Liver (tissue), 9 donors: ENCODE measurements around the gene ADAMTS15. TPM values are rescaled to one million over a fixed set of nuclear protein-coding genes. Genes with fewer than 3 reads are reported as not detected.

Experiments used
- DNase-seq: peaks from one replicate; pipeline ENCODE4 v3.0.0-alpha.2; 2017; ENCODE audit warnings: low spot score
- H3K27ac ChIP-seq, 2 donors: one replicate each; pipeline ENCODE4 v1.7.0; 2013; ENCODE audit warnings: inconsistent platforms in 2 of 2, low read length in 2 of 2, control low read depth in 1 of 2, low read depth in 1 of 2, mild to moderate bottlenecking in 1 of 2
- H3K27me3 ChIP-seq, 4 donors: one replicate each; pipeline versions ENCODE4 v1.6.1 to v1.7.0; 2013; ENCODE audit warnings: low read length in 3 of 4, inconsistent platforms in 1 of 4, mild to moderate bottlenecking in 1 of 4, moderate library complexity in 1 of 4; ENCODE audit not compliant: control insufficient read depth in 4 of 4, insufficient read depth in 4 of 4
- H3K36me3 ChIP-seq, 4 donors: one replicate each; pipeline versions ENCODE4 v1.6.1 to v1.7.0; 2013; ENCODE audit warnings: low read length in 3 of 4, mild to moderate bottlenecking in 3 of 4, low read depth in 1 of 4, moderate library complexity in 1 of 4; ENCODE audit not compliant: control insufficient read depth in 4 of 4, insufficient read depth in 3 of 4
- H3K4me1 ChIP-seq, 4 donors: one replicate each; pipeline versions ENCODE4 v1.6.1 to v1.7.0; 2013; ENCODE audit warnings: low read length in 3 of 4, mild to moderate bottlenecking in 3 of 4, moderate library complexity in 1 of 4; ENCODE audit not compliant: control insufficient read depth in 4 of 4, insufficient read depth in 4 of 4
- H3K4me3 ChIP-seq, 3 donors: one replicate each; pipeline versions ENCODE4 v1.6.1 to v1.7.0; 2013; ENCODE audit warnings: low read length in 3 of 3, control low read depth in 1 of 3, low read depth in 1 of 3, mild to moderate bottlenecking in 1 of 3
- H3K9ac ChIP-seq, 2 donors: one replicate each; pipeline ENCODE4 v1.7.0; 2013; ENCODE audit warnings: low read length in 2 of 2, mild to moderate bottlenecking in 2 of 2, moderate library complexity in 2 of 2, control low read depth in 1 of 2, low read depth in 1 of 2
- H3K9me3 ChIP-seq, 4 donors: one replicate each; pipeline versions ENCODE4 v1.6.1 to v1.7.0; 2013; ENCODE audit warnings: low read length in 3 of 4; ENCODE audit not compliant: control insufficient read depth in 4 of 4
- EGR1 ChIP-seq, 2 donors: IDR thresholded peaks; 2 replicates each; pipeline ENCODE4 v1.6.1; 2016 to 2018; ENCODE audit warnings: antibody characterized with exemption in 2 of 2, low read depth in 2 of 2
- FOXA1 ChIP-seq: IDR thresholded peaks from 2 replicates; pipeline ENCODE4 v1.6.1; 2016; ENCODE audit warnings: antibody characterized with exemption
- FOXA2 ChIP-seq: IDR thresholded peaks from 2 replicates; pipeline ENCODE4 v1.6.1; 2016; ENCODE audit warnings: antibody characterized with exemption
- GABPA ChIP-seq, 2 donors: IDR thresholded peaks in 1 of 2; conservative IDR thresholded peaks in 1 of 2; 2 replicates each; pipeline ENCODE4 v1.6.1; 2016; ENCODE audit warnings: antibody characterized with exemption in 2 of 2, mild to moderate bottlenecking in 1 of 2, moderate library complexity in 1 of 2
- HNF4A ChIP-seq, 2 donors: conservative IDR thresholded peaks; 2 replicates each; pipeline ENCODE4 v1.6.1; 2016; ENCODE audit warnings: antibody characterized with exemption in 2 of 2, mild to moderate bottlenecking in 2 of 2
- HNF4G ChIP-seq: IDR thresholded peaks from 2 replicates; pipeline ENCODE4 v1.6.1; 2016; ENCODE audit warnings: antibody characterized with exemption
- JUND ChIP-seq, 2 donors: IDR thresholded peaks; 2 replicates each; pipeline ENCODE4 v1.6.1; 2016; ENCODE audit warnings: antibody characterized with exemption in 2 of 2
- NR2F2 ChIP-seq: IDR thresholded peaks from 2 replicates; pipeline ENCODE4 v1.6.1; 2016; ENCODE audit warnings: antibody characterized with exemption
- RAD21 ChIP-seq, 2 donors: IDR thresholded peaks; 2 replicates each; pipeline ENCODE4 v1.6.1; 2016; ENCODE audit warnings: antibody characterized with exemption in 2 of 2, mild to moderate bottlenecking in 2 of 2
- RXRA ChIP-seq, 2 donors: IDR thresholded peaks; 2 replicates each; pipeline ENCODE4 v1.6.1; 2017 to 2018; ENCODE audit warnings: antibody characterized with exemption in 2 of 2, mild to moderate bottlenecking in 1 of 2
- SP1 ChIP-seq: IDR thresholded peaks from 2 replicates; pipeline ENCODE4 v1.6.1; 2018; ENCODE audit warnings: antibody characterized with exemption, mild to moderate bottlenecking
- TAF1 ChIP-seq: conservative IDR thresholded peaks from 2 replicates; pipeline ENCODE4 v1.6.1; 2016; ENCODE audit warnings: antibody characterized with exemption, mild to moderate bottlenecking
- YY1 ChIP-seq: IDR thresholded peaks from 2 replicates; pipeline ENCODE4 v1.6.1; 2016; ENCODE audit warnings: antibody characterized with exemption, mild to moderate bottlenecking
- WGBS: extraction: QIAGEN DNeasy Blood & Tissue Kit; methylation state at CpG from one replicate; pipeline ENCODE4 v1.1.7; 2013; 5-methylcytosine and 5-hydroxymethylcytosine counted together
- polyA plus RNA-seq, 2 donors: library from polyadenylated mRNA; stranded (reverse) in 1 of 2; unstranded in 1 of 2; fragments of 200-250 nt in 1 of 2; fragments of >200 nt in 1 of 2; fragmentation: Nextera tagmentation in 1 of 2; extraction: Ambion mirVana in 1 of 2; gene quantifications; one replicate each; pipeline versions ENCODE4 v1.2.1 to v1.2.3, GENCODE V29; 2013 to 2015
- total RNA-seq, 2 donors: library from RNA; depleted of rRNA; stranded (reverse); fragments of >200 nt; gene quantifications; one replicate each; pipeline ENCODE4 v1.2.3, GENCODE V29; 2014
- TF ChIP-seq, protein P1 (sequence below): IDR thresholded peaks from 2 replicates; pipeline ENCODE4 v1.6.1; 2016; ENCODE audit warnings: antibody characterized with exemption, mild to moderate bottlenecking
- TF ChIP-seq, protein P2 (sequence below): IDR thresholded peaks from 2 replicates; pipeline ENCODE4 v1.6.1; 2016; ENCODE audit warnings: antibody characterized with exemption
- TF ChIP-seq, protein P3 (sequence below): IDR thresholded peaks from 2 replicates; pipeline ENCODE4 v1.6.1; 2016; ENCODE audit warnings: antibody characterized with exemption
- TF ChIP-seq, protein P4 (sequence below): fragments of 150-350 bp; IDR thresholded peaks from 2 replicates; pipeline ENCODE4 v1.5.1; 2017; ENCODE audit warnings: improper control_type of control experiment, low read depth, low read length; ENCODE audit not compliant: missing input control
- TF ChIP-seq, protein P5 (sequence below): IDR thresholded peaks from 2 replicates; pipeline ENCODE4 v1.6.1; 2016; ENCODE audit warnings: antibody characterized with exemption
- donor health status: healthy.
- donor health status: healthy.
- donor health status: healthy.
- donor health status: healthy.
- donor health status: healthy.

ADAMTS15 gene
- total and polyA plus RNA-seq, 4 donors, result 0.06 to 1.3 (median 0.77) TPM

DNA sequence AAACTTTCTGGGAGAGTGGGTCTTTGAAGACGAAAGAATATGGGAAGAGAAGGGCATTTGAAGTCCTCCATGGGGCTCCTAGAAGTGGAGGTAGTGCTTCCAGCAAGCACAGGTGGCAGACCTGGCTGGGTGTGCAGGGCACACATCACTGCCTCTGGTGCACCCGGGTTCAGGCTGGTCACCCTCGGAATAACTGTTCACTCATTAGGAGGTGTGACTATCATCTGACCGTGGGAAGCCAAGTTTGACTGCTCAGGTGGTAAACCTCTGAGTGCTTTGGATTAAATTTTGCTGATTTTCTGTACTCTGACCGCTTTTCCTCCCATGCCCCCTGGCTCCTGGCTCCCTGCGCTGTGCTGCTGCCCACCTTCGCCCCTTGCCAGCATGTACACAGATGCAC, 11.1 kb downstream of the ADAMTS15 start:
- 87% methylated on average over 7 of the region's 7 CpGs for WGBS
- H3K27me3 ChIP-seq, result peaks cover 0 to 5% (median under 1%) of the 10 kb centered on the region in 4 donors
- no peaks in the 10 kb centered on the region for H3K4me1 ChIP-seq
- H3K36me3 ChIP-seq, result no peaks in the 10 kb centered on the region
- TF ChIP-seq, protein P1, sequence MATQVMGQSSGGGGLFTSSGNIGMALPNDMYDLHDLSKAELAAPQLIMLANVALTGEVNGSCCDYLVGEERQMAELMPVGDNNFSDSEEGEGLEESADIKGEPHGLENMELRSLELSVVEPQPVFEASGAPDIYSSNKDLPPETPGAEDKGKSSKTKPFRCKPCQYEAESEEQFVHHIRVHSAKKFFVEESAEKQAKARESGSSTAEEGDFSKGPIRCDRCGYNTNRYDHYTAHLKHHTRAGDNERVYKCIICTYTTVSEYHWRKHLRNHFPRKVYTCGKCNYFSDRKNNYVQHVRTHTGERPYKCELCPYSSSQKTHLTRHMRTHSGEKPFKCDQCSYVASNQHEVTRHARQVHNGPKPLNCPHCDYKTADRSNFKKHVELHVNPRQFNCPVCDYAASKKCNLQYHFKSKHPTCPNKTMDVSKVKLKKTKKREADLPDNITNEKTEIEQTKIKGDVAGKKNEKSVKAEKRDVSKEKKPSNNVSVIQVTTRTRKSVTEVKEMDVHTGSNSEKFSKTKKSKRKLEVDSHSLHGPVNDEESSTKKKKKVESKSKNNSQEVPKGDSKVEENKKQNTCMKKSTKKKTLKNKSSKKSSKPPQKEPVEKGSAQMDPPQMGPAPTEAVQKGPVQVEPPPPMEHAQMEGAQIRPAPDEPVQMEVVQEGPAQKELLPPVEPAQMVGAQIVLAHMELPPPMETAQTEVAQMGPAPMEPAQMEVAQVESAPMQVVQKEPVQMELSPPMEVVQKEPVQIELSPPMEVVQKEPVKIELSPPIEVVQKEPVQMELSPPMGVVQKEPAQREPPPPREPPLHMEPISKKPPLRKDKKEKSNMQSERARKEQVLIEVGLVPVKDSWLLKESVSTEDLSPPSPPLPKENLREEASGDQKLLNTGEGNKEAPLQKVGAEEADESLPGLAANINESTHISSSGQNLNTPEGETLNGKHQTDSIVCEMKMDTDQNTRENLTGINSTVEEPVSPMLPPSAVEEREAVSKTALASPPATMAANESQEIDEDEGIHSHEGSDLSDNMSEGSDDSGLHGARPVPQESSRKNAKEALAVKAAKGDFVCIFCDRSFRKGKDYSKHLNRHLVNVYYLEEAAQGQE, result no peak
- TF ChIP-seq SP1 (no peak), FOXA2 (no peak), NR2F2 (no peak), RXRA (IDR thresholded peaks at IDR 0.05) (no peak), FOXA1 (no peak), HNF4G (no peak), TAF1 (no peak), GABPA (IDR thresholded peaks at IDR 0.05 in 1 of 2, conservative IDR thresholded peaks at IDR 0.05 in 1 of 2) (no peak), HNF4A (conservative IDR thresholded peaks at IDR 0.05) (no peak), JUND (IDR thresholded peaks at IDR 0.05) (no peak), RAD21 (IDR thresholded peaks at IDR 0.05) (no peak), YY1 (no peak), EGR1 (IDR thresholded peaks at IDR 0.05; ENCODE audit: low read depth in 2 of 2) (no peak)
- TF ChIP-seq, protein P2, sequence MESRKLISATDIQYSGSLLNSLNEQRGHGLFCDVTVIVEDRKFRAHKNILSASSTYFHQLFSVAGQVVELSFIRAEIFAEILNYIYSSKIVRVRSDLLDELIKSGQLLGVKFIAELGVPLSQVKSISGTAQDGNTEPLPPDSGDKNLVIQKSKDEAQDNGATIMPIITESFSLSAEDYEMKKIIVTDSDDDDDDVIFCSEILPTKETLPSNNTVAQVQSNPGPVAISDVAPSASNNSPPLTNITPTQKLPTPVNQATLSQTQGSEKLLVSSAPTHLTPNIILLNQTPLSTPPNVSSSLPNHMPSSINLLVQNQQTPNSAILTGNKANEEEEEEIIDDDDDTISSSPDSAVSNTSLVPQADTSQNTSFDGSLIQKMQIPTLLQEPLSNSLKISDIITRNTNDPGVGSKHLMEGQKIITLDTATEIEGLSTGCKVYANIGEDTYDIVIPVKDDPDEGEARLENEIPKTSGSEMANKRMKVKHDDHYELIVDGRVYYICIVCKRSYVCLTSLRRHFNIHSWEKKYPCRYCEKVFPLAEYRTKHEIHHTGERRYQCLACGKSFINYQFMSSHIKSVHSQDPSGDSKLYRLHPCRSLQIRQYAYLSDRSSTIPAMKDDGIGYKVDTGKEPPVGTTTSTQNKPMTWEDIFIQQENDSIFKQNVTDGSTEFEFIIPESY, result no peak
- TF ChIP-seq, protein P3, sequence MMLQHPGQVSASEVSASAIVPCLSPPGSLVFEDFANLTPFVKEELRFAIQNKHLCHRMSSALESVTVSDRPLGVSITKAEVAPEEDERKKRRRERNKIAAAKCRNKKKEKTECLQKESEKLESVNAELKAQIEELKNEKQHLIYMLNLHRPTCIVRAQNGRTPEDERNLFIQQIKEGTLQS, result no peak
- TF ChIP-seq, protein P4, sequence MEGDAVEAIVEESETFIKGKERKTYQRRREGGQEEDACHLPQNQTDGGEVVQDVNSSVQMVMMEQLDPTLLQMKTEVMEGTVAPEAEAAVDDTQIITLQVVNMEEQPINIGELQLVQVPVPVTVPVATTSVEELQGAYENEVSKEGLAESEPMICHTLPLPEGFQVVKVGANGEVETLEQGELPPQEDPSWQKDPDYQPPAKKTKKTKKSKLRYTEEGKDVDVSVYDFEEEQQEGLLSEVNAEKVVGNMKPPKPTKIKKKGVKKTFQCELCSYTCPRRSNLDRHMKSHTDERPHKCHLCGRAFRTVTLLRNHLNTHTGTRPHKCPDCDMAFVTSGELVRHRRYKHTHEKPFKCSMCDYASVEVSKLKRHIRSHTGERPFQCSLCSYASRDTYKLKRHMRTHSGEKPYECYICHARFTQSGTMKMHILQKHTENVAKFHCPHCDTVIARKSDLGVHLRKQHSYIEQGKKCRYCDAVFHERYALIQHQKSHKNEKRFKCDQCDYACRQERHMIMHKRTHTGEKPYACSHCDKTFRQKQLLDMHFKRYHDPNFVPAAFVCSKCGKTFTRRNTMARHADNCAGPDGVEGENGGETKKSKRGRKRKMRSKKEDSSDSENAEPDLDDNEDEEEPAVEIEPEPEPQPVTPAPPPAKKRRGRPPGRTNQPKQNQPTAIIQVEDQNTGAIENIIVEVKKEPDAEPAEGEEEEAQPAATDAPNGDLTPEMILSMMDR, result no peak
- TF ChIP-seq, protein P5, sequence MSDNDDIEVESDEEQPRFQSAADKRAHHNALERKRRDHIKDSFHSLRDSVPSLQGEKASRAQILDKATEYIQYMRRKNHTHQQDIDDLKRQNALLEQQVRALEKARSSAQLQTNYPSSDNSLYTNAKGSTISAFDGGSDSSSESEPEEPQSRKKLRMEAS, result no peak
- no peak for DNase-seq
- no peak overlapping the region for H3K9ac ChIP-seq
- no peak overlapping the region for H3K4me3 ChIP-seq
- no peak overlapping the region for H3K27ac ChIP-seq
- no peaks in the 10 kb centered on the region for H3K9me3 ChIP-seq
